HepG2 (cell line): ENCODE results near the gene GMPPB. TPM values are rescaled to one million over a fixed set of nuclear protein-coding genes. Genes with fewer than 3 reads are reported as not detected.

ENCODE experiments used
- ATAC-seq: fragments of 200-7000 bp; cut with Tn5 transposase; 3 replicates; pipeline ENCODE4 v1.9.1; 2020; ENCODE audit warnings: mild to moderate bottlenecking, moderate library complexity
- BruUV-seq: library from RNA; stranded (reverse); fragments of 400-500 nt; replicated peaks from 2 replicates; lab custom pipeline; 2021; lab: Mats Ljungman, UMichigan
- CTCF ChIA-PET: fragments of 300-600 bp; formaldehyde crosslinking; extraction: SDS; loops from one replicate; lab custom pipeline; 2021; ENCODE audit warnings: low total read pairs, inconsistent platforms, low intra/inter-chr PET ratio; lab: Yijun Ruan, JAX
- POLR2A ChIA-PET: fragments of 350-600 bp; sonication (Branson Sonifier 250); formaldehyde crosslinking; loops from one replicate; lab custom pipeline; 2020; ENCODE audit warnings: antibody characterized with exemption, inconsistent platforms; lab: Yijun Ruan, JAX
- DNase-seq: peaks from one replicate; pipeline ENCODE4 v3.0.0-alpha.2; 2015; ENCODE audit warnings: low spot score
- FAIRE-seq: peaks from 3 replicates; lab custom pipeline; 2011; peaks lifted over from hg19 to GRCh38; lab: Jason Lieb, UNC
- H2AFZ ChIP-seq: one replicate; pipeline ENCODE4 v1.6.1; 2011; ENCODE audit warnings: low read length, inconsistent platforms
- H3K27ac ChIP-seq: fragments of 300-600 bp; 3 replicates; pipeline ENCODE4 v1.8.0; 2011; ENCODE audit warnings: mixed run types, mild to moderate bottlenecking, mixed read lengths, low read length, inconsistent platforms; ENCODE audit not compliant: insufficient read depth; ENCODE audit errors: extremely low read length
- H3K27me3 ChIP-seq, 2 experiments: fragments of 200-600 bp in 1 of 2; 2 replicates in 1 of 2; 3 replicates in 1 of 2; pipeline versions ENCODE4 v1.6.0 to v1.8.0; 2011; ENCODE audit warnings: low read length in 2 of 2, mild to moderate bottlenecking in 2 of 2, moderate library complexity in 2 of 2, inconsistent platforms in 1 of 2; ENCODE audit not compliant: insufficient read depth in 2 of 2, control insufficient read depth in 1 of 2
- H3K36me3 ChIP-seq, 2 experiments: fragments of 200-600 bp in 1 of 2; replicated peaks in 1 of 2; 2 replicates in 1 of 2; 3 replicates in 1 of 2; pipeline versions ENCODE4 v1.5.1 to v1.8.0; 2011; ENCODE audit warnings: low read length in 2 of 2, inconsistent platforms in 1 of 2; ENCODE audit not compliant: insufficient read depth in 2 of 2, control insufficient read depth in 1 of 2
- H3K4me1 ChIP-seq: 2 replicates; pipeline ENCODE4 v1.5.1; 2012; ENCODE audit warnings: low read length, inconsistent platforms; ENCODE audit not compliant: insufficient read depth
- H3K4me2 ChIP-seq: 2 replicates; pipeline ENCODE4 v1.6.0; 2011; ENCODE audit warnings: low read depth, low read length, inconsistent platforms
- H3K4me3 ChIP-seq, 3 experiments: fragments of 200-600 bp in 1 of 3; sonication (generic), shearing (Covaris generic) in 1 of 3; replicated peaks in 1 of 3; 2 replicates each; pipeline ENCODE4 v1.5.1; 2011 to 2016; ENCODE audit warnings: low read length in 3 of 3, inconsistent platforms in 2 of 3, low read depth in 2 of 3, mild to moderate bottlenecking in 2 of 3, control low read depth in 1 of 3, mixed read lengths in 1 of 3; ENCODE audit not compliant: insufficient read depth in 1 of 3
- H3K79me2 ChIP-seq: one replicate; pipeline ENCODE4 v1.6.1; 2011; ENCODE audit warnings: low read length, inconsistent platforms; ENCODE audit not compliant: insufficient read depth
- H3K9ac ChIP-seq: 2 replicates; pipeline ENCODE4 v1.6.0; 2011; ENCODE audit warnings: mild to moderate bottlenecking, low read depth, low read length, inconsistent platforms; ENCODE audit not compliant: insufficient read depth
- H3K9me3 ChIP-seq: 2 replicates; pipeline ENCODE4 v1.5.1; 2012; ENCODE audit warnings: mild to moderate bottlenecking, low read length
- H4K20me1 ChIP-seq: 2 replicates; pipeline ENCODE4 v1.6.0; 2011; ENCODE audit warnings: inconsistent platforms, mild to moderate bottlenecking, low read length, moderate library complexity; ENCODE audit not compliant: insufficient read depth
- ARNT ChIP-seq: fragments of 450-650 bp; IDR thresholded peaks from 2 replicates; pipeline ENCODE4 v1.6.1; 2017
- FOSL2 ChIP-seq: sonication (generic); formaldehyde crosslinking; IDR thresholded peaks from 2 replicates; pipeline ENCODE4 v1.4.0; 2020; ENCODE audit warnings: missing genetic modification reagents
- IRX3 ChIP-seq: sonication (generic); formaldehyde crosslinking; IDR thresholded peaks from 2 replicates; pipeline ENCODE4 v1.8.1; 2023; ENCODE audit warnings: mild to moderate bottlenecking, low read depth, missing genetic modification reagents, borderline replicate concordance
- TARDBP ChIP-seq: sonication (generic); formaldehyde crosslinking; IDR thresholded peaks from 2 replicates; pipeline ENCODE4 v1.8.0; 2022; ENCODE audit warnings: mild to moderate bottlenecking, missing genetic modification reagents
- ZBTB46 ChIP-seq: sonication (generic); formaldehyde crosslinking; IDR thresholded peaks from 2 replicates; pipeline ENCODE4 v1.4.0; 2020; ENCODE audit warnings: mild to moderate bottlenecking, missing genetic modification reagents, borderline replicate concordance
- ZNF44 ChIP-seq: sonication (generic); formaldehyde crosslinking; IDR thresholded peaks from 2 replicates; pipeline ENCODE4 v1.5.1; 2020; ENCODE audit warnings: mild to moderate bottlenecking, missing genetic modification reagents
- ZNF484 ChIP-seq: sonication (generic); formaldehyde crosslinking; IDR thresholded peaks from 2 replicates; pipeline ENCODE4 v1.5.1; 2020; ENCODE audit warnings: mild to moderate bottlenecking, low read depth, missing genetic modification reagents, borderline replicate concordance
- ZNF580 ChIP-seq: IDR thresholded peaks from 2 replicates; pipeline ENCODE4 v1.6.1; 2016; ENCODE audit warnings: low read depth, borderline replicate concordance
- ZNF747 ChIP-seq: sonication (generic); formaldehyde crosslinking; IDR thresholded peaks from 2 replicates; pipeline ENCODE4 v1.8.1; 2023; ENCODE audit warnings: missing genetic modification reagents, mild to moderate bottlenecking, borderline replicate concordance
- ZNF768 ChIP-seq: sonication (generic); formaldehyde crosslinking; IDR thresholded peaks from 2 replicates; pipeline ENCODE4 v1.4.0; 2020; ENCODE audit warnings: missing genetic modification reagents
- ZSCAN29 ChIP-seq: sonication (generic); formaldehyde crosslinking; conservative IDR thresholded peaks from 2 replicates; pipeline ENCODE4 v1.4.0; 2020; ENCODE audit warnings: mild to moderate bottlenecking, missing genetic modification reagents
- WGBS: methylation state at CpG from one replicate; pipeline ENCODE4 v1.1.6; 2017; ENCODE audit warnings: low lambda C conversion rate; 5-methylcytosine and 5-hydroxymethylcytosine counted together
- in situ Hi-C: cut with HindIII; loops from 2 replicates; pipeline ENCODE4 v1.10.0; 2017; ENCODE audit warnings: low pct_unique_long_range_greater_than_20kb; ENCODE audit not compliant: extremely low pct_ligation_motif_present
- intact Hi-C: fragments of 100-400 bp; cut with micrococcal nuclease; formaldehyde crosslinking; loops from one replicate; pipeline ENCODE4 v1.10.0; 2022; ENCODE audit not compliant: unreplicated experiment
- polyA plus RNA-seq, 8 experiments: library from polyadenylated mRNA; depleted of rRNA in 3 of 8; stranded (reverse) in 7 of 8; unstranded in 1 of 8; fragments of >200 nt; fragmentation: Illumina TruSeq in 4 of 8; extraction: Trizol in 4 of 8; gene quantifications; 2 replicates each; pipeline versions ENCODE4 v1.2.1 to v1.2.3, GENCODE V29; 2011 to 2016; ENCODE audit warnings: low read depth in 4 of 8, missing spikeins in 1 of 8, mixed read lengths in 1 of 8; ENCODE audit not compliant: insufficient read depth in 1 of 8
- total RNA-seq, 5 experiments: library from RNA; depleted of rRNA; stranded (reverse); fragments of >200 nt; fragmentation: Illumina TruSeq; extraction: Trizol; gene quantifications; 2 replicates each; pipeline ENCODE4 v1.2.3, GENCODE V29; 2016; ENCODE audit warnings: low read depth in 1 of 5

The GMPPB gene
- total and polyA plus RNA-seq, 2 of the 13 experiments (the other 11 are each of a cell fraction or from before 2014, with no cell fraction given): 6.5 to 23.1 TPM

GRCh38 chr3:49761661-49762060 is 37.9 kb upstream of the GMPPB start (continued):
- no peak for TF ChIP-seq ARNT
- no peak for TF ChIP-seq ZNF484
- no peak for TF ChIP-seq ZNF768
- no peak for TF ChIP-seq ZNF580 (CRISPR knock-in tag)

GRCh38 chr3:49759226-49759625 is 35.5 kb upstream of the GMPPB start:
- H3K27ac ChIP-seq: no peak overlapping the region
- no peak overlapping the region for H2AFZ ChIP-seq
- in situ Hi-C loops: no loop called here
- peaks cover 66% of the 10 kb centered on the region for H3K79me2 ChIP-seq
- H3K36me3 ChIP-seq: peaks cover 4 to 12% of the 10 kb centered on the region in 2 experiments; a peak in 3 of 5 replicates
- intact Hi-C loops: no loop called here
- no peaks in the 10 kb centered on the region for H3K9me3 ChIP-seq
- ATAC-seq (no peak), FAIRE-seq (no peak), DNase-seq (no peak)
- peaks cover 11% of the 10 kb centered on the region for H3K4me1 ChIP-seq
- ChIA-PET CTCF (no interaction called here), POLR2A (no interaction called here)
- no peaks in the 10 kb centered on the region for H3K27me3 ChIP-seq
- TSS peak; percentile 23 for BruUV-seq
- WGBS: 69% methylated on average over 1 of the region's 1 CpG
- H3K4me2 ChIP-seq: no peak overlapping the region
- peaks cover 4% of the 10 kb centered on the region; the same call in 1 of the 2 replicates for H4K20me1 ChIP-seq
- TF ChIP-seq IRX3 (CRISPR knock-in tag) (no peak), ZBTB46 (CRISPR knock-in tag) (no peak), FOSL2 (CRISPR knock-in tag) (no peak), ZNF747 (no peak), TARDBP (CRISPR knock-in tag) (no peak), ZNF44 (CRISPR knock-in tag) (no peak), ZSCAN29 (CRISPR knock-in tag) (no peak)
- no peak overlapping the region for H3K9ac ChIP-seq
- H3K4me3 ChIP-seq: no peak overlapping the region
